Fibroblast of villous mesenchyme (primary cell): Measurements from ENCODE around the gene SIRT7. TPM values are rescaled to one million over a fixed set of nuclear protein-coding genes. Genes with fewer than 3 reads are reported as not detected.

ENCODE experiments used
- DNase-seq: peaks from one replicate; pipeline ENCODE4 v3.0.0-alpha.2; 2010; ENCODE audit warnings: low read depth
- H3K4me3 ChIP-seq: 2 replicates; pipeline ENCODE4 v1.5.1; 2011; ENCODE audit warnings: low read depth, mild to moderate bottlenecking, low read length
- CTCF ChIP-seq: IDR thresholded peaks from 2 replicates; pipeline ENCODE4 v1.5.1; 2012; ENCODE audit warnings: low read depth, mild to moderate bottlenecking, low read length; ENCODE audit not compliant: insufficient read depth
- total RNA-seq: library from RNA; depleted of rRNA; stranded (reverse); fragments of >200 nt; gene quantifications from 2 replicates; pipeline ENCODE4 v1.2.3, GENCODE V29; 2012

The SIRT7 gene
- total RNA-seq, 1 donor = 14.7 TPM

GRCh38 chr17:81934850-81935708 is 17.1 kb upstream of the SIRT7 start:
- no peak for DNase-seq
- TF ChIP-seq CTCF = no peak
- no peak overlapping the region for H3K4me3 ChIP-seq

GRCh38 chr17:81934098-81934757 is 16.3 kb upstream of the SIRT7 start:
- no peak for TF ChIP-seq CTCF
- no peak for DNase-seq

GRCh38 chr17:81933178-81933699 is 15.3 kb upstream of the SIRT7 start:
- DNase-seq = no peak
- H3K4me3 ChIP-seq = no peak overlapping the region
- TF ChIP-seq CTCF = no peak

More at GRCh38 chr17:81934098-81934757, 16.3 kb upstream of the SIRT7 start:
- H3K4me3 ChIP-seq = no peak overlapping the region

- no peak for TF ChIP-seq CTCF
- no peak for DNase-seq
- no peak overlapping the region for H3K4me3 ChIP-seq
These were observed 14.5 kb upstream of the SIRT7 start for GRCh38 chr17:81932333-81932983.

GRCh38 chr17:81931557-81932332 is 13.8 kb upstream of the SIRT7 start:
- no peak overlapping the region for H3K4me3 ChIP-seq
- no peak for TF ChIP-seq CTCF
- no peak for DNase-seq

GRCh38 chr17:81931189-81931556 is 13.2 kb upstream of the SIRT7 start:
- no peak for TF ChIP-seq CTCF
- no peak overlapping the region for H3K4me3 ChIP-seq
- no peak for DNase-seq
